ENCODE results near the gene STRA6.

STRA6 gene

GRCh38 chr15:74211656-74212055 lies 9.1 kb upstream of the STRA6 start:
- no peaks in the 10 kb centered on the region for H3K36me3 ChIP-seq (ENCODE audit: insufficient read depth, low read length)
- H3K27ac ChIP-seq (ENCODE audit: low read length): no peak overlapping the region
- H3K4me3 ChIP-seq (ENCODE audit: low read depth in 1 of 2, low read length in 2 of 2): no peak overlapping the region
- H3K4me2 ChIP-seq (ENCODE audit: insufficient read depth, low read length): no peak overlapping the region
- H3K4me1 ChIP-seq (ENCODE audit: insufficient read depth, low read length): 0 out of 2 replicates have a peak, but pooled peaks cover 3% of the 10 kb centered on the region
- H3K27me3 ChIP-seq (ENCODE audit: insufficient read depth, low read length, poor library complexity): peaks cover 22% of the 10 kb centered on the region
- DNase-seq: no peak
- ATAC-seq (ENCODE audit: insufficient read depth, low read depth): no peak
- H4K20me1 ChIP-seq (ENCODE audit: insufficient read depth, low read length): no peaks in the 10 kb centered on the region
- no peak overlapping the region for H2AFZ ChIP-seq (ENCODE audit: low read depth, low read length)
- no peaks in the 10 kb centered on the region for H3K9me3 ChIP-seq (ENCODE audit: insufficient read depth, low read length, severe bottlenecking)
- H3K79me2 ChIP-seq (ENCODE audit: insufficient read depth, low read length): no peaks in the 10 kb centered on the region
- TF ChIP-seq CTCF (IDR thresholded peaks at IDR 0.05; ENCODE audit: borderline replicate concordance, extremely low read depth, low read length, poor library complexity, severe bottlenecking): no peak
- no peak for TF ChIP-seq EZH2 (IDR thresholded peaks at IDR 0.05; ENCODE audit: borderline replicate concordance, low read depth, low read length, severe bottlenecking)
- H3K9ac ChIP-seq (ENCODE audit: low read depth, low read length): no peak overlapping the region

- Histone ChIP-seq H3K4me3 (ENCODE audit: low read depth in 1 of 2, low read length in 2 of 2) (no peak overlapping the region), H3K27me3 (ENCODE audit: insufficient read depth, low read length, poor library complexity) (peaks cover 22% of the 10 kb centered on the region), H3K79me2 (ENCODE audit: insufficient read depth, low read length) (no peaks in the 10 kb centered on the region), H3K9ac (ENCODE audit: low read depth, low read length) (no peak overlapping the region), H3K4me1 (ENCODE audit: insufficient read depth, low read length) (0 out of 2 replicates have a peak, but pooled peaks cover 3% of the 10 kb centered on the region), H4K20me1 (ENCODE audit: insufficient read depth, low read length) (no peaks in the 10 kb centered on the region), H2AFZ (ENCODE audit: low read depth, low read length) (no peak overlapping the region), H3K9me3 (ENCODE audit: insufficient read depth, low read length, severe bottlenecking) (no peaks in the 10 kb centered on the region), H3K27ac (ENCODE audit: low read length) (no peak overlapping the region), H3K36me3 (ENCODE audit: insufficient read depth, low read length) (no peaks in the 10 kb centered on the region), H3K4me2 (ENCODE audit: insufficient read depth, low read length) (no peak overlapping the region)
- ATAC-seq (ENCODE audit: insufficient read depth, low read depth) (no peak), DNase-seq (no peak)
- no peak for TF ChIP-seq CTCF (IDR thresholded peaks at IDR 0.05; ENCODE audit: borderline replicate concordance, extremely low read depth, low read length, poor library complexity, severe bottlenecking)
- TF ChIP-seq EZH2 (IDR thresholded peaks at IDR 0.05; ENCODE audit: borderline replicate concordance, low read depth, low read length, severe bottlenecking): no peak
Observed at GRCh38 chr15:74210729-74211128, 8.1 kb upstream of the STRA6 start.

- Histone ChIP-seq H3K4me2 (ENCODE audit: insufficient read depth, low read length) (no peak overlapping the region), H3K9me3 (ENCODE audit: insufficient read depth, low read length, severe bottlenecking) (no peaks in the 10 kb centered on the region), H3K27me3 (ENCODE audit: insufficient read depth, low read length, poor library complexity) (peaks cover 22% of the 10 kb centered on the region), H3K36me3 (ENCODE audit: insufficient read depth, low read length) (no peaks in the 10 kb centered on the region), H3K27ac (ENCODE audit: low read length) (no peak overlapping the region), H3K79me2 (ENCODE audit: insufficient read depth, low read length) (no peaks in the 10 kb centered on the region), H3K4me3 (ENCODE audit: low read depth in 1 of 2, low read length in 2 of 2) (no peak overlapping the region), H3K4me1 (ENCODE audit: insufficient read depth, low read length) (0 out of 2 replicates have a peak, but pooled peaks cover 3% of the 10 kb centered on the region), H2AFZ (ENCODE audit: low read depth, low read length) (no peak overlapping the region), H3K9ac (ENCODE audit: low read depth, low read length) (no peak overlapping the region), H4K20me1 (ENCODE audit: insufficient read depth, low read length) (no peaks in the 10 kb centered on the region)
- TF ChIP-seq EZH2 (IDR thresholded peaks at IDR 0.05; ENCODE audit: borderline replicate concordance, low read depth, low read length, severe bottlenecking) (no peak), CTCF (IDR thresholded peaks at IDR 0.05; ENCODE audit: borderline replicate concordance, extremely low read depth, low read length, poor library complexity, severe bottlenecking) (no peak)
- DNase-seq: no peak
- no peak for ATAC-seq (ENCODE audit: insufficient read depth, low read depth)
Observed at GRCh38 chr15:74209997-74210671, 7.5 kb upstream of the STRA6 start.

All from DND-41 (cell line).